HepG2 (cell line): ENCODE data around the gene HES1. TPM values are rescaled to one million over a fixed set of nuclear protein-coding genes. Genes with fewer than 3 reads are reported as not detected.

Source experiments
- GATA4 ChIP-seq: sonication (generic); IDR thresholded peaks from 2 replicates; pipeline ENCODE4 v1.6.1; 2016; ENCODE audit warnings: antibody characterized with exemption, low read depth, borderline replicate concordance
- HHEX ChIP-seq: IDR thresholded peaks from 2 replicates; pipeline ENCODE4 v1.6.1; 2016; ENCODE audit warnings: control low read depth
- MEIS1 ChIP-seq: sonication (generic); formaldehyde crosslinking; IDR thresholded peaks from 2 replicates; pipeline ENCODE4 v1.9.0; 2021; ENCODE audit warnings: mild to moderate bottlenecking, missing genetic modification reagents, moderate library complexity, borderline replicate concordance
- NAIF1 ChIP-seq: sonication (generic); formaldehyde crosslinking; IDR thresholded peaks from 2 replicates; pipeline ENCODE4 v1.5.0; 2020; ENCODE audit warnings: mild to moderate bottlenecking, missing genetic modification reagents, borderline replicate concordance
- PLRG1 ChIP-seq: fragments of 450-650 bp; conservative IDR thresholded peaks from 2 replicates; pipeline ENCODE4 v1.6.1; 2016
- TEAD2 ChIP-seq: sonication (generic); formaldehyde crosslinking; IDR thresholded peaks from 2 replicates; pipeline ENCODE4 v1.9.0; 2021; ENCODE audit warnings: missing genetic modification reagents
- U2AF2 ChIP-seq: fragments of 200-400 bp; formaldehyde crosslinking; IDR thresholded peaks from 2 replicates; pipeline ENCODE4 v1.6.1; 2017; ENCODE audit warnings: low read depth, mild to moderate bottlenecking, low read length
- YEATS2 ChIP-seq: sonication (generic); formaldehyde crosslinking; IDR thresholded peaks from 2 replicates; pipeline ENCODE4 v1.4.0; 2020; ENCODE audit warnings: missing genetic modification reagents, borderline replicate concordance
- YEATS4 ChIP-seq: sonication (generic); formaldehyde crosslinking; IDR thresholded peaks from 2 replicates; pipeline ENCODE4 v1.4.0; 2020; ENCODE audit warnings: missing genetic modification reagents, borderline replicate concordance
- ZFP62 ChIP-seq: sonication (generic); formaldehyde crosslinking; IDR thresholded peaks from 2 replicates; pipeline ENCODE4 v1.4.0; 2020; ENCODE audit warnings: missing genetic modification reagents
- ZMAT3 ChIP-seq: sonication (generic); formaldehyde crosslinking; conservative IDR thresholded peaks from 2 replicates; pipeline ENCODE4 v1.7.0; 2021; ENCODE audit warnings: missing genetic modification reagents
- ZNF354B ChIP-seq: sonication (generic); formaldehyde crosslinking; IDR thresholded peaks from 2 replicates; pipeline ENCODE4 v1.8.0; 2022; ENCODE audit warnings: mild to moderate bottlenecking, missing genetic modification reagents
- ZNF703 ChIP-seq: sonication (generic); formaldehyde crosslinking; IDR thresholded peaks from 2 replicates; pipeline ENCODE4 v1.5.1; 2020; ENCODE audit warnings: missing genetic modification reagents, mild to moderate bottlenecking, moderate library complexity, borderline replicate concordance
- ZNF891 ChIP-seq: sonication (generic); formaldehyde crosslinking; IDR thresholded peaks from 2 replicates; pipeline ENCODE4 v1.5.0; 2020; ENCODE audit warnings: mild to moderate bottlenecking, missing genetic modification reagents
- polyA plus RNA-seq, 8 experiments: library from polyadenylated mRNA; depleted of rRNA in 3 of 8; stranded (reverse) in 7 of 8; unstranded in 1 of 8; fragments of >200 nt; fragmentation: Illumina TruSeq in 4 of 8; extraction: Trizol in 4 of 8; gene quantifications; 2 replicates each; pipeline versions ENCODE4 v1.2.1 to v1.2.3, GENCODE V29; 2011 to 2016; ENCODE audit warnings: low read depth in 4 of 8, missing spikeins in 1 of 8, mixed read lengths in 1 of 8; ENCODE audit not compliant: insufficient read depth in 1 of 8
- total RNA-seq, 5 experiments: library from RNA; depleted of rRNA; stranded (reverse); fragments of >200 nt; fragmentation: Illumina TruSeq; extraction: Trizol; gene quantifications; 2 replicates each; pipeline ENCODE4 v1.2.3, GENCODE V29; 2016; ENCODE audit warnings: low read depth in 1 of 5
- TF ChIP-seq, protein P1 (sequence below): sonication (generic); formaldehyde crosslinking; IDR thresholded peaks from 2 replicates; pipeline ENCODE4 v1.9.0; 2021; ENCODE audit warnings: missing genetic modification reagents, borderline replicate concordance
- TF ChIP-seq, protein P2 (sequence below), 2 experiments: sonication (generic) in 1 of 2; formaldehyde crosslinking in 1 of 2; IDR thresholded peaks; 2 replicates each; pipeline versions ENCODE4 v1.5.1 to v1.6.1; 2011 to 2020; ENCODE audit warnings: borderline replicate concordance in 1 of 2, low read depth in 1 of 2, low read length in 1 of 2, mild to moderate bottlenecking in 1 of 2, missing genetic modification reagents in 1 of 2, moderate library complexity in 1 of 2
- TF ChIP-seq, protein P3 (sequence below): sonication (generic); formaldehyde crosslinking; IDR thresholded peaks from 2 replicates; pipeline ENCODE4 v1.5.0; 2020; ENCODE audit warnings: missing genetic modification reagents
- TF ChIP-seq, protein P4 (sequence below): IDR thresholded peaks from 2 replicates; pipeline ENCODE4 v1.4.0; 2020; ENCODE audit warnings: mild to moderate bottlenecking, missing genetic modification reagents

The HES1 gene
- total and polyA plus RNA-seq, 2 of the 13 experiments (the other 11 are each of a cell fraction or from before 2014, with no cell fraction given) = 15.4 to 19.8 TPM

DNA sequence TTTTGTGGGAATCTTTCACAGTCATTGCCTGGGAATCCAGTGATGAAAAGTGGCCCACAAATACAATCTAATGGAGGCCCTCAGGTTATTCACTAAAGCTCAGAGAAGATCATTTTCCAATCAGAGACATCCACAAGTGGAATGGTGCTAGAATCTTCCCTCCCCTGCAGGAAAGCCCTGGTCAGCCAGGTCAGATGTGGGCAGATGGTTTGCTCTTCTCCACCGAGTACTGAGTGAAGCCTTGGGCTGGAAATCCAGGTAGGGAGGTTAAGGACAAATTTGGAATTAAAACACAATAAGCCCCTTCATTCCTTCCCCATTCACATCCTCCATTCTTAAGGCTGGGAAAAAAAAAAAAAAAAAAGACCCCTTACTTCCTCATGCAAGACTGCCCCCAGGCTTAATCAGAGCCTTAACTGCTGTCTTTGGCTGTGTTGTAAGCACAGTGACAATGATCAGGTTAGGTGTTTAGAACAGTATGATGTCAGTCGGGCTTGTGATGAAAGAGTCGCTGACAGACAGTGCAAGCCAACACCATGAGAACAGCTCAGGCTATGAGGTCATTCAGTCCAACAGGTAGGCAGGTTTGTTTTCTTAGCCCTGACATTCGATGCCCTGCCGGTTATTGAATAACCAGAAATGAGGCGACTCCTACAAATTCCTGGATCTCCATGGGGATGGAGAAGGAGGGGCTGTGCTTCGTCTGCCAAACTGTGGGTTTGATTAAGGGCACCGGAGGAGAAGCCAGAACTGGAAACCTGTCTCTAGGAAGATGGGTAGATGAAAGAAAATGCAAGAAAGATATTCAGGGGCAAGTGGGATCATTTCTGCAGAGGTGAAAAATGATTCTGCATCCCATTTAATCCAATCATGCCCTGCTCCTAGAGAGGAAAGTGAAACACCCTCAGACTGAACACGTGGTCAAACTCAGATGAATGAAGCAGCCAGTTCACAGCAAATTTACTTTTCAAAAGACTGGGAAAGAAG is 23.5 kb upstream of the HES1 start (continued):
- TF ChIP-seq, protein P1, sequence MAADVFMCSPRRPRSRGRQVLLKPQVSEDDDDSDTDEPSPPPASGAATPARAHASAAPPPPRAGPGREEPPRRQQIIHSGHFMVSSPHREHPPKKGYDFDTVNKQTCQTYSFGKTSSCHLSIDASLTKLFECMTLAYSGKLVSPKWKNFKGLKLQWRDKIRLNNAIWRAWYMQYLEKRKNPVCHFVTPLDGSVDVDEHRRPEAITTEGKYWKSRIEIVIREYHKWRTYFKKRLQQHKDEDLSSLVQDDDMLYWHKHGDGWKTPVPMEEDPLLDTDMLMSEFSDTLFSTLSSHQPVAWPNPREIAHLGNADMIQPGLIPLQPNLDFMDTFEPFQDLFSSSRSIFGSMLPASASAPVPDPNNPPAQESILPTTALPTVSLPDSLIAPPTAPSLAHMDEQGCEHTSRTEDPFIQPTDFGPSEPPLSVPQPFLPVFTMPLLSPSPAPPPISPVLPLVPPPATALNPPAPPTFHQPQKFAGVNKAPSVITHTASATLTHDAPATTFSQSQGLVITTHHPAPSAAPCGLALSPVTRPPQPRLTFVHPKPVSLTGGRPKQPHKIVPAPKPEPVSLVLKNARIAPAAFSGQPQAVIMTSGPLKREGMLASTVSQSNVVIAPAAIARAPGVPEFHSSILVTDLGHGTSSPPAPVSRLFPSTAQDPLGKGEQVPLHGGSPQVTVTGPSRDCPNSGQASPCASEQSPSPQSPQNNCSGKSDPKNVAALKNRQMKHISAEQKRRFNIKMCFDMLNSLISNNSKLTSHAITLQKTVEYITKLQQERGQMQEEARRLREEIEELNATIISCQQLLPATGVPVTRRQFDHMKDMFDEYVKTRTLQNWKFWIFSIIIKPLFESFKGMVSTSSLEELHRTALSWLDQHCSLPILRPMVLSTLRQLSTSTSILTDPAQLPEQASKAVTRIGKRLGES (CRISPR knock-in tag) = no peak
- TF ChIP-seq NAIF1 = no peak
- TF ChIP-seq, protein P2, sequence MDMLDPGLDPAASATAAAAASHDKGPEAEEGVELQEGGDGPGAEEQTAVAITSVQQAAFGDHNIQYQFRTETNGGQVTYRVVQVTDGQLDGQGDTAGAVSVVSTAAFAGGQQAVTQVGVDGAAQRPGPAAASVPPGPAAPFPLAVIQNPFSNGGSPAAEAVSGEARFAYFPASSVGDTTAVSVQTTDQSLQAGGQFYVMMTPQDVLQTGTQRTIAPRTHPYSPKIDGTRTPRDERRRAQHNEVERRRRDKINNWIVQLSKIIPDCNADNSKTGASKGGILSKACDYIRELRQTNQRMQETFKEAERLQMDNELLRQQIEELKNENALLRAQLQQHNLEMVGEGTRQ (IDR thresholded peaks at IDR 0.05; ENCODE audit: low read depth, low read length) = no peak
- TF ChIP-seq, protein P2 (CRISPR knock-in tag; IDR thresholded peaks at IDR 0.05; ENCODE audit: borderline replicate concordance) = peak; percentile 71; the same call in 1 of the 2 replicates
- no peak for TF ChIP-seq ZNF703
- TF ChIP-seq HHEX (CRISPR knock-in tag) = no peak
- 0 out of 2 replicates have a peak, but pooled peaks have one; percentile 77 for TF ChIP-seq ZMAT3
- TF ChIP-seq YEATS2 (CRISPR knock-in tag) = peak; percentile 27; the same call in 1 of the 2 replicates
- TF ChIP-seq, protein P3, sequence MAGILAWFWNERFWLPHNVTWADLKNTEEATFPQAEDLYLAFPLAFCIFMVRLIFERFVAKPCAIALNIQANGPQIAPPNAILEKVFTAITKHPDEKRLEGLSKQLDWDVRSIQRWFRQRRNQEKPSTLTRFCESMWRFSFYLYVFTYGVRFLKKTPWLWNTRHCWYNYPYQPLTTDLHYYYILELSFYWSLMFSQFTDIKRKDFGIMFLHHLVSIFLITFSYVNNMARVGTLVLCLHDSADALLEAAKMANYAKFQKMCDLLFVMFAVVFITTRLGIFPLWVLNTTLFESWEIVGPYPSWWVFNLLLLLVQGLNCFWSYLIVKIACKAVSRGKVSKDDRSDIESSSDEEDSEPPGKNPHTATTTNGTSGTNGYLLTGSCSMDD = no peak
- TF ChIP-seq PLRG1 = no peak
- no peak for TF ChIP-seq TEAD2 (CRISPR knock-in tag)
- no peak for TF ChIP-seq ZNF354B (CRISPR knock-in tag)
- TF ChIP-seq MEIS1 = peak; percentile 89; the same call in 1 of the 2 replicates
- no peak for TF ChIP-seq GATA4
- no peak for TF ChIP-seq U2AF2
- TF ChIP-seq ZNF891 (CRISPR knock-in tag) = no peak
- TF ChIP-seq YEATS4 (CRISPR knock-in tag) = 0 out of 2 replicates have a peak, but pooled peaks have one; percentile 26
- no peak for TF ChIP-seq ZFP62 (CRISPR knock-in tag)
- TF ChIP-seq, protein P4, sequence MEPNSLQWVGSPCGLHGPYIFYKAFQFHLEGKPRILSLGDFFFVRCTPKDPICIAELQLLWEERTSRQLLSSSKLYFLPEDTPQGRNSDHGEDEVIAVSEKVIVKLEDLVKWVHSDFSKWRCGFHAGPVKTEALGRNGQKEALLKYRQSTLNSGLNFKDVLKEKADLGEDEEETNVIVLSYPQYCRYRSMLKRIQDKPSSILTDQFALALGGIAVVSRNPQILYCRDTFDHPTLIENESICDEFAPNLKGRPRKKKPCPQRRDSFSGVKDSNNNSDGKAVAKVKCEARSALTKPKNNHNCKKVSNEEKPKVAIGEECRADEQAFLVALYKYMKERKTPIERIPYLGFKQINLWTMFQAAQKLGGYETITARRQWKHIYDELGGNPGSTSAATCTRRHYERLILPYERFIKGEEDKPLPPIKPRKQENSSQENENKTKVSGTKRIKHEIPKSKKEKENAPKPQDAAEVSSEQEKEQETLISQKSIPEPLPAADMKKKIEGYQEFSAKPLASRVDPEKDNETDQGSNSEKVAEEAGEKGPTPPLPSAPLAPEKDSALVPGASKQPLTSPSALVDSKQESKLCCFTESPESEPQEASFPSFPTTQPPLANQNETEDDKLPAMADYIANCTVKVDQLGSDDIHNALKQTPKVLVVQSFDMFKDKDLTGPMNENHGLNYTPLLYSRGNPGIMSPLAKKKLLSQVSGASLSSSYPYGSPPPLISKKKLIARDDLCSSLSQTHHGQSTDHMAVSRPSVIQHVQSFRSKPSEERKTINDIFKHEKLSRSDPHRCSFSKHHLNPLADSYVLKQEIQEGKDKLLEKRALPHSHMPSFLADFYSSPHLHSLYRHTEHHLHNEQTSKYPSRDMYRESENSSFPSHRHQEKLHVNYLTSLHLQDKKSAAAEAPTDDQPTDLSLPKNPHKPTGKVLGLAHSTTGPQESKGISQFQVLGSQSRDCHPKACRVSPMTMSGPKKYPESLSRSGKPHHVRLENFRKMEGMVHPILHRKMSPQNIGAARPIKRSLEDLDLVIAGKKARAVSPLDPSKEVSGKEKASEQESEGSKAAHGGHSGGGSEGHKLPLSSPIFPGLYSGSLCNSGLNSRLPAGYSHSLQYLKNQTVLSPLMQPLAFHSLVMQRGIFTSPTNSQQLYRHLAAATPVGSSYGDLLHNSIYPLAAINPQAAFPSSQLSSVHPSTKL = peak; percentile 88
